ENCODE data around the gene DLG2.
A peak's percentile ranks its signal among the peaks of the same experiment; 100 is the strongest.

DLG2 gene

DNA sequence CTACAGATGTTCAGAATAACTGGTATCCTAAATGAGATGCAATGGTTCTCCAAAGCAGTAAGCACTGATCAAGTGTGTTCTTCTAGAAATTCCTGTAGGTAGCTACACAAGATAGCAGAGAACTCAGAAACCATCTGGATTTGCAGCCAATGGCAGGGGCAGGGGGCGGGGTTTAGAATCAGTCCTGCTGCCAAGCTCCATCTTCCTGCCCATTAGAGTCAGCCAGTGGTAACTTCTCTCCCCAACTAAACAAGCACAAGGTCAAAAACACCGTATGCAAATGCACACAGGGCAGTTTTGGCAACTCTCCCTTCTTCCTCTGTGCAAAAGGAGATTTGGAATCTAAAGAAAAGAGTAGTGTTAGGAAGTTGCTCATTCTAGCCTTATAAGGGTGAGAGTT lies 2103.5 kb downstream of the DLG2 start:
- DNase-seq, result no peak

DNA sequence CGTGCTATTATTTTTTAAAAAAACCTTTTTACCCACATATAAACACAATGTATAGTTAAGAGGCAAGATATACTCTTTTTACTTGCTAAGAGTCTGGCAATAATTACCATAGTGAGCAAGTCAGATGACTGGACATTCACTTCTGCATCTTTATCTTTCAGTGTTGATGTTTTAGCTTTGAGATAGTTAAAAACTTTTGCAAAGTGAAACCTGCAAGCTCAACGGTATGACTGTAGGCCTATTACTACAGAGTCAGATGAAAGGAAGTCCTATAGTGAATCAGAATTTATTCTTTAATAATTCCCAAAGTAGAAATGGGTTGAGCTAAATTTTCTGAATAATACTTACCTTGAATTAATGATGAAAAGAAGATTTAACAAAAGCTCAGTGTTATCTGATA lies 2104.2 kb downstream of the DLG2 start:
- DNase-seq, result no peak

DNA sequence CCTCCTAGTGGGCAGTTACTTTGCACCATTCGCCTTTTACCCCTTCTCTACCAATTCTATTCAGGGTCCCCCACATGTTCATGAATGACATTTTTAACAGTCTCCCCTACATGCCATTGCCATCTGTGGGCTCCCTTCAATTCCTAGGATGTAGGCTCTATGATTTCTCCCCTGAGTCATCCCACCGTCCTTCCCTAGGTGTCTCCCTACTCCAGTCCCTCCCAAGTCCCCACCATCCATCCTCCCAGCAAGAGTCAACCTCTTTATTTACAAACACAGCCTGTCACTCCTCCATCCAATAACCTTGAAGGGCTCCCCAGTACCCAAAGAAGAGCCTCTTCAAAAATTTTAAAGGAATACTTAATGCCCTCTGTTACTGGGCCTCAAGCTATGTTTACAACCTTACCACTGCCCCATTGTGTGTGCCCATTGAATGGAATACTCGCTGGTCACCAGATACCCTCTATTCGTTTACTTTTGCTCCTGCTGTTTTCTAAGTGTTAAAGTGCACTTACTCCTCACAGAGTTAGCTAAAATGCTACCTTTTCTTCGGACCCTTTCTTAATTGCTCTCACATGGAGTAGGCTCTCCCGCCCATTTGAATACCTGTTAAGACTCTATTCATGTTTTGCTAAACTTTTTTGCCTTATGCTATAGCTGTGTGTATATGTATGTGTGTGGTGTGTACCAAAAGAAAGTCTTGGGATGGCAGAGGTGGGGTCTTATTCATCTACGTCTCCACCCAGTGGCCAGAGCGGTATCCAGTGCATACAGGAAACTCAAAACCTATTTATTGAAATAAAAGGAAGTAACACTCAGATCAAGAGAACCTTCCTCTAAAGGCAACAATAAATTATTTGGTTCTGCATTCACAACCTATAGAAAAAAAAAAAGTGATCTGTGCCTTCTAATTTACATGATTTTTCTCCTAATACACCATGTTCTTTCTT lies 2105.2 kb downstream of the DLG2 start:
- DNase-seq, result peak; percentile 36

GRCh38 chr11:83520849-83521248 lies 2106.3 kb downstream of the DLG2 start:
- peak; percentile 29 for DNase-seq

GRCh38 chr11:83511646-83512045 lies 2115.5 kb downstream of the DLG2 start:
- peak; percentile 58 for DNase-seq

DNA sequence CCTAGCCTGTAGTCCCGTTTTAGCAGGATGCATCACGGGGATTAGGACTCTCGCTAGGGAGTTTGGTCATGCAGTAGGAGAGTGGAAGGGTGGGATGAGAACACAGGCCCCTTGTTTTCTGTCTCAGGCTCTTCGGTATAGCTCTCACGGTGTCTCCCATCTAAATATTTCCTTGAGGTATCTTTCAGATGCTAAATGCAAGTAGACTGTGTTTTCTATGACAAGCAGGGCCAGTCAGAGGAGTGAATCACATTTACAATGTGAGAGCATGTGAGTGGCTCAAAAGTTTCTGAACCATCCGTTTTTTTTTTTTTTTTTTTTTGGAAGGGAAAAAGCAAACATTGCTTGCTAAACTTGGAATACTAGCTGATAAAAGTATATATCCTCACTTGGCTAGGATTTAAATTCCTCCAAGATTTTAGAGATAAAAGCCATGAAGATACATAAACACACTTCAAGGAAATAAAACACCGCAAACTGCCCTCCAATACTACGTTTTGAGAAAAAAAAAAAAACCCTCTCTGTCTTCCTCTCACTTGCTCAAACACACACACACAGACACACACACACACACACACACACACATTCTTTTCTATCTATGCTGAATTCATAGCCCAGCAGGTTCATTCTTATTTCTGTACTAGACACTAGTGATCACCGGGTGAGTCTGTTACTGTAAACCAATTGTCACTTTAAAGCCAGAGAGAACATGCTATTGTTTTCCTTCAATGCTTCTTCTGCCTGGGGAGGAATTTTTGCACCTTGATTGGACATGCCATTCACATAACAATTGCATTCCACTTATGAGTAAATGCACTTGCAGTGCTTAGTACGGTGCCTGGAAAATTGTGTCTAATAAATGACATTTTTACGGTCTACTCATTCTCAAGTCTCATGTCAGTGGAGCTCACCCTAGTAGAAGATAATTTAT lies 2116.3 kb downstream of the DLG2 start:
- DNase-seq, result no peak

- DNase-seq, result peak; percentile 70
These were observed 2118.3 kb downstream of the DLG2 start for GRCh38 chr11:83508804-83509203.

- no peak for DNase-seq
These were observed 2125.1 kb downstream of the DLG2 start for GRCh38 chr11:83502041-83502440.

- no peak for DNase-seq
These were observed 2133.2 kb downstream of the DLG2 start for GRCh38 chr11:83493917-83494316.

GRCh38 chr11:83493034-83493433 lies 2134.1 kb downstream of the DLG2 start:
- DNase-seq, result no peak

GRCh38 chr11:83483808-83484207 lies 2143.3 kb downstream of the DLG2 start:
- no peak for DNase-seq

GRCh38 chr11:83480811-83481210 lies 2146.3 kb downstream of the DLG2 start:
- no peak for DNase-seq

DNA sequence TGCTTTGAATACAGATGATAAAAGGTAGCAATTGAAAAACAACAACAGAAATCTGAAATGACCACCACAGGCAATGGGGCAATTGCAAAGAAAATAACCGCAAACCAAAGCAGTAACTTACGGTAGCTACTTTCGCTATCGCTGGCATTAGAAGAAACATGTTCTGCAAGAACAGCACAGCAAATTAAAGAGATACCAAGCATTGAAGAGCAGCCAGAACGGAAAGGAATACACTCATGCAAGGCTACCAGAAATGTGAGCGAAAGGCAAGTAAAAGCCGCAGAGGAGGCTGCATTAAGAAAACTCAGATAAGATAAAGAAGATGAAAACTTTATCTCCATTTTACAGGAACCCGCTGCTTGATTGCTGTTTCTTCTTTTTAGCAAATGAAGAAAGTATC lies 2146.9 kb downstream of the DLG2 start:
- DNase-seq, result no peak

DNA sequence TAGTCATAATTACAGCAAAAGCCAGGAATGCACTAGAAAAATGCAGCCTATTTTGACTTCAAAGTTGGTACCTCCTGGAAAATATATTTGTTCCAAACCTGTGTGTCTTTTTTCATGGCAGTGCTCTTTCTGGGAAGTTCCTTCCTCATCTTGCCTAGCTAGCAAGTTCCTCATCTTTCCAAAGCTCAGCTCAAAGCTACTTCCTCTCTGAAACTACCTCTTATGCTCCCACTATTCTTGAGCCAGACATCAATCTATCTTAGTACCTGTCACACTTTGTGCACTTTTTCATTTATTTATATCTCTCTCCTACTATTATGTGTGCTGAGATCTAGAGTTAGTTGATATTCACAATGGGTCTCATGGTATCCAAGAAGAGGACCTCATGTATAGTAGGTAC lies 2149.4 kb downstream of the DLG2 start:
- DNase-seq, result no peak

DNA sequence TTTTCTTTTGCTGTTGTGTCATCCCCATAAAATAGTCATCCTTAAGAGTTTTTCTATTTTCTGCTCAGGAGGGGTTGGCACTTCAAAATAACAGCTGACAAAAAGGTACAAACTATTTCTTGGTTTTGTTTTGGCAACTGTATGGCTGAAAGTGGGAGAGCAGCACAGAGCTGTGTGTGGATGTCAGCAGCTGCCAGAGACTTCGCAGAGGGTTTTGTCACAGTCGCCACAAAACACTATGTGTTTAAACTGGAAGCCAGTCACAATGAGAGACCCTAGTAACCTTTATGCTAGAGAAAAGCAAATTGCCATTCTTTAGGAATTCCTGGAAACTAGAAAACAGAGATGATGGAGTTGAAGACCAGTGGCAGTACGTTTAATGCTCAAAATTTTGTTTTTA lies 2151.4 kb downstream of the DLG2 start:
- no peak for DNase-seq

DNA sequence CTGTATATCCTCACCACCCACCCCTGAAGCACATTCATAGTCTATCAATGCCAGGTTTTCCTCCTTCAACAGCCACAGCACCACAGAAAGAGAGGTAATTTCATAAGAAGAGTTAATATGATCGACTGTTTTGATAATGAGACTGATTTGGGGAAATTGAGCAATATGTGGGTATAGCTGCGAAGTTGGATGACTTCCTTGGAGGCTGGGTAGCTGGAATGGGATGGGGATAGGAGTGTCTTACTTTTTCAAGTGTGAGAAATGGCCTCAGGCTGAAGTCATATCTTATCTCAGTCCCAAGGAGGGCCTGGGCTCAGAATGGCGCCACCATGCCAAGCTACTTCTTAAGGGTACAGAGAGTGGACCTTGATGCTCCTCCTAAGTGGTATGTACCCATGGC lies 2153.4 kb downstream of the DLG2 start:
- DNase-seq, result no peak

- no peak for DNase-seq
These were observed 2154.3 kb downstream of the DLG2 start for GRCh38 chr11:83472806-83473205.

- DNase-seq, result no peak
These were observed 2155.1 kb downstream of the DLG2 start for GRCh38 chr11:83471831-83472727.

DNA sequence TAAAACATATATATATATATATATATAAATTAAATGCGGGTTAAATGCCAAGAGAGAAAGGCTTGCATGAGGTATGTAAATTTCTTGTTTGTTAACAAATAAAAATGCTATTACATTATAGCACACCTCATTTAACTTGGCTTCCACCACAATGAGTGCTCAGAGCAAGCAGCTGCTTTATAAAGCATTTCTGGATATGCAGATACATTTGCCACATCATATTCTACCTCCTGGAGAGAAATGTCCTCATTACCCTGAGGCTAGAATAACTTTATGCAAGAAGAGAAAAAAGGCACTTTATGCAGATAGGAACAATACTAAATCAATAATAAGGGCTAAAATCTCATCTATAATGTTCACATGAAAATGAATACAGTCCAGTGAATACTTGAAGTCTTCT lies 2159.3 kb downstream of the DLG2 start:
- no peak for DNase-seq

DNA sequence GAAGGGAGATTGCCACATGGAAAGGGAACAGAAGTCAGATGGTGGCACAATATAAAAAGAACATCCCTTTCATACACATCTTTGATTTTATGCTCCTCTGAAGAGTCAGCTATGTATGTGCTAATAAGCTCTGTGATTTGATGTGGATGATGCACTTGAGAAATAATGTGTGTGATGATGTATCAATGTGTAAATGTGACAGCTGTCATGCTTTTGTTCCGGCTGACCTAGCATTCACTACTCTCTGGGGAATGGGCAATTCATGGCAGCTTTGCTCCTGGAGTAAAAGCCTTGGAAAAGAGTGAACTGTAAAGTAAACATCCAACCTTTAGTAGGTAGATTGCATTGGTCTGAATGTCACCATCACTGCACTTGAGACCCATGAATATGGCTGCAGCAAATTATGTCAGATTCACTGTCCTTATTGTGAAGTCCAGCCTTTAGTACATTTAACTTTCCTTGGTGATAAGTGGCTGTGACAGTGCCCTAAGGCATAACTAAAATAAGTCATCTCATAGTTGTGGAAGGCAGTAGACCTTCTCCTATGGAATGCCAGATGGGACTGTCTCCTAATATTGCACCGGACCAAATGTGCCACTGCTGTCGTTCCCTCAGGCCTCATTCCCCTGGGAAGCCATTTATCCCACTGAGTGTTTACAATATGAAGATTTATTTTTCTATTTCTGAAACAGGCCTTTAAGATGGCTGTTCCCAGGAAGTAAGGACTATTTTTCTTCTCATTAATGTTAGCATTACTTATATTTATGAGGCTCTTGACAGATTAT lies 2162.8 kb downstream of the DLG2 start:
- DNase-seq, result peak; percentile 75

DNA sequence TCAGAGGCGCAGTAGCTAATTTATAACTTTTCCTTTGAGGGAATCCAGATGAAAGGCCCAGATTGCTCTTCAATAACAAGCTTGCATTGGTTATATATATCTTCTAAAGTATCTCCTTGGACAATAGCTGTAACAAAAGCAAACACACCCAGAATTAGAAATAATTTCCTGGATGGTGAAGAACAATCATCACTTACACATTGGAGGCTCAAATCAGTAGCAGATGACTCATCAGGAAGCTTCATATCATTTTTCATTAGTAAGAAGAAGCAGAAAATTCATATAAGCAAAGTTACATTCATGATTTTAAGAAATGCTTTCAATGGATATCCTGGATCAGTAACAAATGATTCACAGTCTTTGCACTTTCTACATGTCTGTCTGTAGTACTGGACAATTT lies 2167.3 kb downstream of the DLG2 start:
- no peak for DNase-seq

DNA sequence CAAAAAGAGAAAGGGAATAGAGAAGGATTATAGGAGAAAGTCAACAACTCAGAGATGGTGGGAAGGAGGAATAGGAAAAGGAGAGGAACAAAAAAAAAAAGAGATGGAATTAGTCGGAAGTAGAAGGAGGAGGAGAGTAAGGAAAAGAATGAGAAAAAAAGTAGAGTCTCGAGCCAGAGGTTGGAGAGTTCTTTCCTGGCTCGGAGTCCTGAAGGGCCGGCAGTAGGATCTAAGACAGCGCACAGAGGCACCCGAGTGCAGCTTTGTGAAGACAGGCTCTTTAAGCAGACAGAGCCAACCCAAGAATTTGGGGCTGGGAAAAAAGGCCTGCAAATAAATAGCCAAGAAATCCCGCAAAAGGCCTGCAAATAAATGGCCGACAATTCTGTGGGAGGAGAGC lies 2170.6 kb downstream of the DLG2 start:
- no peak for DNase-seq
